Liver (tissue), 9 donors: ENCODE data around the gene TMEM44. TPM values are rescaled to one million over a fixed set of nuclear protein-coding genes. Genes with fewer than 3 reads are reported as not detected.

Source experiments
- DNase-seq: peaks from one replicate; pipeline ENCODE4 v3.0.0-alpha.2; 2017; ENCODE audit warnings: low spot score
- H3K27ac ChIP-seq, 2 donors: one replicate each; pipeline ENCODE4 v1.7.0; 2013; ENCODE audit warnings: inconsistent platforms in 2 of 2, low read length in 2 of 2, control low read depth in 1 of 2, low read depth in 1 of 2, mild to moderate bottlenecking in 1 of 2
- H3K27me3 ChIP-seq, 4 donors: one replicate each; pipeline versions ENCODE4 v1.6.1 to v1.7.0; 2013; ENCODE audit warnings: low read length in 3 of 4, inconsistent platforms in 1 of 4, mild to moderate bottlenecking in 1 of 4, moderate library complexity in 1 of 4; ENCODE audit not compliant: control insufficient read depth in 4 of 4, insufficient read depth in 4 of 4
- H3K36me3 ChIP-seq, 4 donors: one replicate each; pipeline versions ENCODE4 v1.6.1 to v1.7.0; 2013; ENCODE audit warnings: low read length in 3 of 4, mild to moderate bottlenecking in 3 of 4, low read depth in 1 of 4, moderate library complexity in 1 of 4; ENCODE audit not compliant: control insufficient read depth in 4 of 4, insufficient read depth in 3 of 4
- H3K4me1 ChIP-seq, 4 donors: one replicate each; pipeline versions ENCODE4 v1.6.1 to v1.7.0; 2013; ENCODE audit warnings: low read length in 3 of 4, mild to moderate bottlenecking in 3 of 4, moderate library complexity in 1 of 4; ENCODE audit not compliant: control insufficient read depth in 4 of 4, insufficient read depth in 4 of 4
- H3K4me3 ChIP-seq, 3 donors: one replicate each; pipeline versions ENCODE4 v1.6.1 to v1.7.0; 2013; ENCODE audit warnings: low read length in 3 of 3, control low read depth in 1 of 3, low read depth in 1 of 3, mild to moderate bottlenecking in 1 of 3
- H3K9ac ChIP-seq, 2 donors: one replicate each; pipeline ENCODE4 v1.7.0; 2013; ENCODE audit warnings: low read length in 2 of 2, mild to moderate bottlenecking in 2 of 2, moderate library complexity in 2 of 2, control low read depth in 1 of 2, low read depth in 1 of 2
- H3K9me3 ChIP-seq, 4 donors: one replicate each; pipeline versions ENCODE4 v1.6.1 to v1.7.0; 2013; ENCODE audit warnings: low read length in 3 of 4; ENCODE audit not compliant: control insufficient read depth in 4 of 4
- EGR1 ChIP-seq, 2 donors: IDR thresholded peaks; 2 replicates each; pipeline ENCODE4 v1.6.1; 2016 to 2018; ENCODE audit warnings: antibody characterized with exemption in 2 of 2, low read depth in 2 of 2
- FOXA2 ChIP-seq: IDR thresholded peaks from 2 replicates; pipeline ENCODE4 v1.6.1; 2016; ENCODE audit warnings: antibody characterized with exemption
- GABPA ChIP-seq, 2 donors: IDR thresholded peaks in 1 of 2; conservative IDR thresholded peaks in 1 of 2; 2 replicates each; pipeline ENCODE4 v1.6.1; 2016; ENCODE audit warnings: antibody characterized with exemption in 2 of 2, mild to moderate bottlenecking in 1 of 2, moderate library complexity in 1 of 2
- HNF4A ChIP-seq, 2 donors: conservative IDR thresholded peaks; 2 replicates each; pipeline ENCODE4 v1.6.1; 2016; ENCODE audit warnings: antibody characterized with exemption in 2 of 2, mild to moderate bottlenecking in 2 of 2
- HNF4G ChIP-seq: IDR thresholded peaks from 2 replicates; pipeline ENCODE4 v1.6.1; 2016; ENCODE audit warnings: antibody characterized with exemption
- JUND ChIP-seq, 2 donors: IDR thresholded peaks; 2 replicates each; pipeline ENCODE4 v1.6.1; 2016; ENCODE audit warnings: antibody characterized with exemption in 2 of 2
- NR2F2 ChIP-seq: IDR thresholded peaks from 2 replicates; pipeline ENCODE4 v1.6.1; 2016; ENCODE audit warnings: antibody characterized with exemption
- RAD21 ChIP-seq, 2 donors: IDR thresholded peaks; 2 replicates each; pipeline ENCODE4 v1.6.1; 2016; ENCODE audit warnings: antibody characterized with exemption in 2 of 2, mild to moderate bottlenecking in 2 of 2
- RXRA ChIP-seq, 2 donors: IDR thresholded peaks; 2 replicates each; pipeline ENCODE4 v1.6.1; 2017 to 2018; ENCODE audit warnings: antibody characterized with exemption in 2 of 2, mild to moderate bottlenecking in 1 of 2
- TAF1 ChIP-seq: conservative IDR thresholded peaks from 2 replicates; pipeline ENCODE4 v1.6.1; 2016; ENCODE audit warnings: antibody characterized with exemption, mild to moderate bottlenecking
- YY1 ChIP-seq: IDR thresholded peaks from 2 replicates; pipeline ENCODE4 v1.6.1; 2016; ENCODE audit warnings: antibody characterized with exemption, mild to moderate bottlenecking
- WGBS: extraction: QIAGEN DNeasy Blood & Tissue Kit; methylation state at CpG from one replicate; pipeline ENCODE4 v1.1.7; 2013; 5-methylcytosine and 5-hydroxymethylcytosine counted together
- polyA plus RNA-seq, 2 donors: library from polyadenylated mRNA; stranded (reverse) in 1 of 2; unstranded in 1 of 2; fragments of 200-250 nt in 1 of 2; fragments of >200 nt in 1 of 2; fragmentation: Nextera tagmentation in 1 of 2; extraction: Ambion mirVana in 1 of 2; gene quantifications; one replicate each; pipeline versions ENCODE4 v1.2.1 to v1.2.3, GENCODE V29; 2013 to 2015
- total RNA-seq, 2 donors: library from RNA; depleted of rRNA; stranded (reverse); fragments of >200 nt; gene quantifications; one replicate each; pipeline ENCODE4 v1.2.3, GENCODE V29; 2014
- TF ChIP-seq, protein P1 (sequence below): fragments of 150-350 bp; IDR thresholded peaks from 2 replicates; pipeline ENCODE4 v1.5.1; 2017; ENCODE audit warnings: improper control_type of control experiment, low read depth, low read length; ENCODE audit not compliant: missing input control
- TF ChIP-seq, protein P2 (sequence below): IDR thresholded peaks from 2 replicates; pipeline ENCODE4 v1.6.1; 2016; ENCODE audit warnings: antibody characterized with exemption, mild to moderate bottlenecking
- TF ChIP-seq, protein P3 (sequence below): IDR thresholded peaks from 2 replicates; pipeline ENCODE4 v1.6.1; 2016; ENCODE audit warnings: antibody characterized with exemption
- TF ChIP-seq, protein P4 (sequence below): IDR thresholded peaks from 2 replicates; pipeline ENCODE4 v1.6.1; 2016; ENCODE audit warnings: antibody characterized with exemption
- TF ChIP-seq, protein P5 (sequence below): IDR thresholded peaks from 2 replicates; pipeline ENCODE4 v1.6.1; 2016; ENCODE audit warnings: antibody characterized with exemption
- donor health status: healthy.
- donor health status: healthy.
- donor health status: healthy.
- donor health status: healthy.
- donor health status: healthy.

TMEM44 gene
- total and polyA plus RNA-seq, 4 donors = 1.8 to 5.0 (median 3.2) TPM

DNA sequence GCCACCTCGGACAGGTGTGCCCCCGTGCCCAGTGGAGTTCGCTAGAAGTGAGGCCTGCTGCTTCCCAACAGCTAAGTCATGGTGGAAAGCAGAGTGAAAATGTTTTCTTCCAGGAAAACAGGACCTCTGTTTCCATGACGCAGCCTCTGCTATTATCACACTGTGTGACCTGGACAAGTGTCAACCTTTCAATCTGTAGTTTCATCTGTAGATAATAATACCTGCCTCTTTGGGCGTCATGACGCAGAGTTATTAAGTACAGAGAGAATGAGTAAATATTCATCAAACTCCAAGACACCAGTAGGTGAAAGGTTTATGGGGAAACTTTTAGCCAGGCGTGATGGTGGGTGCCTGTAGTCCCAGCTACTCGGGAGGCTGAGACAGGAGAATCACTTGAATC is 62.3 kb downstream of the TMEM44 start:
- TF ChIP-seq, protein P1, sequence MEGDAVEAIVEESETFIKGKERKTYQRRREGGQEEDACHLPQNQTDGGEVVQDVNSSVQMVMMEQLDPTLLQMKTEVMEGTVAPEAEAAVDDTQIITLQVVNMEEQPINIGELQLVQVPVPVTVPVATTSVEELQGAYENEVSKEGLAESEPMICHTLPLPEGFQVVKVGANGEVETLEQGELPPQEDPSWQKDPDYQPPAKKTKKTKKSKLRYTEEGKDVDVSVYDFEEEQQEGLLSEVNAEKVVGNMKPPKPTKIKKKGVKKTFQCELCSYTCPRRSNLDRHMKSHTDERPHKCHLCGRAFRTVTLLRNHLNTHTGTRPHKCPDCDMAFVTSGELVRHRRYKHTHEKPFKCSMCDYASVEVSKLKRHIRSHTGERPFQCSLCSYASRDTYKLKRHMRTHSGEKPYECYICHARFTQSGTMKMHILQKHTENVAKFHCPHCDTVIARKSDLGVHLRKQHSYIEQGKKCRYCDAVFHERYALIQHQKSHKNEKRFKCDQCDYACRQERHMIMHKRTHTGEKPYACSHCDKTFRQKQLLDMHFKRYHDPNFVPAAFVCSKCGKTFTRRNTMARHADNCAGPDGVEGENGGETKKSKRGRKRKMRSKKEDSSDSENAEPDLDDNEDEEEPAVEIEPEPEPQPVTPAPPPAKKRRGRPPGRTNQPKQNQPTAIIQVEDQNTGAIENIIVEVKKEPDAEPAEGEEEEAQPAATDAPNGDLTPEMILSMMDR = no peak
- TF ChIP-seq NR2F2 (no peak), HNF4A (conservative IDR thresholded peaks at IDR 0.05) (no peak), FOXA2 (no peak), RAD21 (IDR thresholded peaks at IDR 0.05) (no peak), JUND (IDR thresholded peaks at IDR 0.05) (no peak), HNF4G (no peak)
- TF ChIP-seq, protein P2, sequence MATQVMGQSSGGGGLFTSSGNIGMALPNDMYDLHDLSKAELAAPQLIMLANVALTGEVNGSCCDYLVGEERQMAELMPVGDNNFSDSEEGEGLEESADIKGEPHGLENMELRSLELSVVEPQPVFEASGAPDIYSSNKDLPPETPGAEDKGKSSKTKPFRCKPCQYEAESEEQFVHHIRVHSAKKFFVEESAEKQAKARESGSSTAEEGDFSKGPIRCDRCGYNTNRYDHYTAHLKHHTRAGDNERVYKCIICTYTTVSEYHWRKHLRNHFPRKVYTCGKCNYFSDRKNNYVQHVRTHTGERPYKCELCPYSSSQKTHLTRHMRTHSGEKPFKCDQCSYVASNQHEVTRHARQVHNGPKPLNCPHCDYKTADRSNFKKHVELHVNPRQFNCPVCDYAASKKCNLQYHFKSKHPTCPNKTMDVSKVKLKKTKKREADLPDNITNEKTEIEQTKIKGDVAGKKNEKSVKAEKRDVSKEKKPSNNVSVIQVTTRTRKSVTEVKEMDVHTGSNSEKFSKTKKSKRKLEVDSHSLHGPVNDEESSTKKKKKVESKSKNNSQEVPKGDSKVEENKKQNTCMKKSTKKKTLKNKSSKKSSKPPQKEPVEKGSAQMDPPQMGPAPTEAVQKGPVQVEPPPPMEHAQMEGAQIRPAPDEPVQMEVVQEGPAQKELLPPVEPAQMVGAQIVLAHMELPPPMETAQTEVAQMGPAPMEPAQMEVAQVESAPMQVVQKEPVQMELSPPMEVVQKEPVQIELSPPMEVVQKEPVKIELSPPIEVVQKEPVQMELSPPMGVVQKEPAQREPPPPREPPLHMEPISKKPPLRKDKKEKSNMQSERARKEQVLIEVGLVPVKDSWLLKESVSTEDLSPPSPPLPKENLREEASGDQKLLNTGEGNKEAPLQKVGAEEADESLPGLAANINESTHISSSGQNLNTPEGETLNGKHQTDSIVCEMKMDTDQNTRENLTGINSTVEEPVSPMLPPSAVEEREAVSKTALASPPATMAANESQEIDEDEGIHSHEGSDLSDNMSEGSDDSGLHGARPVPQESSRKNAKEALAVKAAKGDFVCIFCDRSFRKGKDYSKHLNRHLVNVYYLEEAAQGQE = no peak
- Histone ChIP-seq H3K9me3 (no peaks in the 10 kb centered on the region), H3K9ac (no peak overlapping the region), H3K36me3 (no peaks in the 10 kb centered on the region), H3K4me1 (peaks cover 3 to 13% (median 10%) of the 10 kb centered on the region in 4 donors), H3K27me3 (no peaks in the 10 kb centered on the region), H3K27ac (no peak overlapping the region), H3K4me3 (no peak overlapping the region)
- 94% methylated on average over 8 of the region's 8 CpGs for WGBS
- no peak for DNase-seq

DNA sequence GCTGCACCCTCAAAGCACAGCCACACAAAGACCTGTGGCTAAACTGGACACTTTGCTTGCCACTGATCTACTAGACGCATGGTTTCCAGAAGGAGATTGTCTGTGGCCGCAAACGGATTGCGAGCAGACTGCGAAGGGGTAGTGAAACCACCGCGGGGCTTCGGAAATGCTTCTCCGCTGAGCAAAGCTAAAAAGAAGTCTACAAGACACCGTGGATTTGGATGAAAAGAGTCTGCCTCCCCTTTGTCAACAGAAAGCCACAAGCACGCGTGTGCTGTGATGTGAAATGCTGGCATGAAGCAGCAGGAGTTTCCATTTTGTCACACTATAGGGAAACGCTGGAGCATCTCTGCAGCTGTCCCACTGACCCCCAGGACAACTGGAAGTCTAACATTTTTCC is 63.0 kb downstream of the TMEM44 start:
- H3K9ac ChIP-seq = no peak overlapping the region
- H3K4me1 ChIP-seq = peaks cover 2 to 6% (median 4%) of the 10 kb centered on the region in 4 donors
- H3K9me3 ChIP-seq = no peaks in the 10 kb centered on the region
- H3K27me3 ChIP-seq = no peaks in the 10 kb centered on the region
- H3K27ac ChIP-seq = no peak overlapping the region
- H3K36me3 ChIP-seq = no peaks in the 10 kb centered on the region
- no peak for TF ChIP-seq HNF4A (conservative IDR thresholded peaks at IDR 0.05)
- TF ChIP-seq HNF4G = no peak
- TF ChIP-seq, protein P3, sequence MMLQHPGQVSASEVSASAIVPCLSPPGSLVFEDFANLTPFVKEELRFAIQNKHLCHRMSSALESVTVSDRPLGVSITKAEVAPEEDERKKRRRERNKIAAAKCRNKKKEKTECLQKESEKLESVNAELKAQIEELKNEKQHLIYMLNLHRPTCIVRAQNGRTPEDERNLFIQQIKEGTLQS = no peak
- TF ChIP-seq EGR1 (IDR thresholded peaks at IDR 0.05; ENCODE audit: low read depth in 2 of 2) = no peak
- TF ChIP-seq, protein P1 = no peak
- TF ChIP-seq, protein P2 = no peak
- no peak for TF ChIP-seq GABPA (IDR thresholded peaks at IDR 0.05 in 1 of 2, conservative IDR thresholded peaks at IDR 0.05 in 1 of 2)
- TF ChIP-seq YY1 = no peak
- TF ChIP-seq NR2F2 = no peak
- no peak for TF ChIP-seq FOXA2
- TF ChIP-seq RXRA (IDR thresholded peaks at IDR 0.05) = no peak
- no peak for TF ChIP-seq JUND (IDR thresholded peaks at IDR 0.05)
- TF ChIP-seq, protein P4, sequence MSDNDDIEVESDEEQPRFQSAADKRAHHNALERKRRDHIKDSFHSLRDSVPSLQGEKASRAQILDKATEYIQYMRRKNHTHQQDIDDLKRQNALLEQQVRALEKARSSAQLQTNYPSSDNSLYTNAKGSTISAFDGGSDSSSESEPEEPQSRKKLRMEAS = no peak
- no peak for TF ChIP-seq TAF1
- TF ChIP-seq, protein P5, sequence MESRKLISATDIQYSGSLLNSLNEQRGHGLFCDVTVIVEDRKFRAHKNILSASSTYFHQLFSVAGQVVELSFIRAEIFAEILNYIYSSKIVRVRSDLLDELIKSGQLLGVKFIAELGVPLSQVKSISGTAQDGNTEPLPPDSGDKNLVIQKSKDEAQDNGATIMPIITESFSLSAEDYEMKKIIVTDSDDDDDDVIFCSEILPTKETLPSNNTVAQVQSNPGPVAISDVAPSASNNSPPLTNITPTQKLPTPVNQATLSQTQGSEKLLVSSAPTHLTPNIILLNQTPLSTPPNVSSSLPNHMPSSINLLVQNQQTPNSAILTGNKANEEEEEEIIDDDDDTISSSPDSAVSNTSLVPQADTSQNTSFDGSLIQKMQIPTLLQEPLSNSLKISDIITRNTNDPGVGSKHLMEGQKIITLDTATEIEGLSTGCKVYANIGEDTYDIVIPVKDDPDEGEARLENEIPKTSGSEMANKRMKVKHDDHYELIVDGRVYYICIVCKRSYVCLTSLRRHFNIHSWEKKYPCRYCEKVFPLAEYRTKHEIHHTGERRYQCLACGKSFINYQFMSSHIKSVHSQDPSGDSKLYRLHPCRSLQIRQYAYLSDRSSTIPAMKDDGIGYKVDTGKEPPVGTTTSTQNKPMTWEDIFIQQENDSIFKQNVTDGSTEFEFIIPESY = no peak
- no peak for DNase-seq
- 93% methylated on average over 13 of the region's 13 CpGs for WGBS
- H3K4me3 ChIP-seq = no peak overlapping the region
